Calu3 (cell line): ENCODE results near the gene TTLL4. TPM values are rescaled to one million over a fixed set of nuclear protein-coding genes. Genes with fewer than 3 reads are reported as not detected.

Experiments
- BruUV-seq: library from RNA; stranded (reverse); fragments of 400-500 nt; replicated peaks from 2 replicates; lab custom pipeline; 2021; lab: Mats Ljungman, UMichigan
- CTCF ChIA-PET: fragments of 300-600 bp; sonication (Branson Sonifier 250); formaldehyde crosslinking; loops from one replicate; lab custom pipeline; 2022; ENCODE audit warnings: antibody characterized with exemption; lab: Charles Lee
- DNase-seq: peaks from one replicate; pipeline ENCODE4 v3.0.0; 2022
- H3K27ac Mint-ChIP-seq: one replicate; pipeline ENCODE4 v1.8.0; 2022; ENCODE audit warnings: mixed read lengths; ENCODE audit not compliant: unreplicated experiment
- H3K27me3 Mint-ChIP-seq: one replicate; pipeline ENCODE4 v1.8.0; 2022; ENCODE audit warnings: mixed read lengths; ENCODE audit not compliant: unreplicated experiment
- H3K36me3 Mint-ChIP-seq: one replicate; pipeline ENCODE4 v1.8.0; 2022; ENCODE audit warnings: mild to moderate bottlenecking, moderate library complexity, mixed read lengths; ENCODE audit not compliant: insufficient read depth, unreplicated experiment
- H3K4me1 Mint-ChIP-seq: one replicate; pipeline ENCODE4 v1.8.0; 2022; ENCODE audit warnings: mild to moderate bottlenecking, low read depth, mixed read lengths; ENCODE audit not compliant: unreplicated experiment
- H3K4me3 Mint-ChIP-seq: one replicate; pipeline ENCODE4 v1.8.0; 2022; ENCODE audit warnings: mild to moderate bottlenecking, low read depth, moderate library complexity, mixed read lengths; ENCODE audit not compliant: unreplicated experiment
- H3K9me3 Mint-ChIP-seq: one replicate; pipeline ENCODE4 v1.8.0; 2022; ENCODE audit warnings: low read depth, mixed read lengths; ENCODE audit not compliant: unreplicated experiment
- CTCF ChIP-seq: fragments of 200-600 bp; IDR thresholded peaks from one replicate; pipeline ENCODE4 v1.8.0; 2022; ENCODE audit warnings: antibody characterized with exemption; ENCODE audit not compliant: unreplicated experiment
- intact Hi-C: fragments of 100-400 bp; cut with micrococcal nuclease; formaldehyde crosslinking; loops from one replicate; pipeline ENCODE4 v1.10.0; 2022; ENCODE audit not compliant: unreplicated experiment
- total RNA-seq: library from RNA; stranded (reverse); gene quantifications from 2 replicates; pipeline ENCODE4 v1.2.3, GENCODE V29; 2022

TTLL4 gene
- total RNA-seq, 1 experiment from 2014 or later, result 75.5 TPM

DNA sequence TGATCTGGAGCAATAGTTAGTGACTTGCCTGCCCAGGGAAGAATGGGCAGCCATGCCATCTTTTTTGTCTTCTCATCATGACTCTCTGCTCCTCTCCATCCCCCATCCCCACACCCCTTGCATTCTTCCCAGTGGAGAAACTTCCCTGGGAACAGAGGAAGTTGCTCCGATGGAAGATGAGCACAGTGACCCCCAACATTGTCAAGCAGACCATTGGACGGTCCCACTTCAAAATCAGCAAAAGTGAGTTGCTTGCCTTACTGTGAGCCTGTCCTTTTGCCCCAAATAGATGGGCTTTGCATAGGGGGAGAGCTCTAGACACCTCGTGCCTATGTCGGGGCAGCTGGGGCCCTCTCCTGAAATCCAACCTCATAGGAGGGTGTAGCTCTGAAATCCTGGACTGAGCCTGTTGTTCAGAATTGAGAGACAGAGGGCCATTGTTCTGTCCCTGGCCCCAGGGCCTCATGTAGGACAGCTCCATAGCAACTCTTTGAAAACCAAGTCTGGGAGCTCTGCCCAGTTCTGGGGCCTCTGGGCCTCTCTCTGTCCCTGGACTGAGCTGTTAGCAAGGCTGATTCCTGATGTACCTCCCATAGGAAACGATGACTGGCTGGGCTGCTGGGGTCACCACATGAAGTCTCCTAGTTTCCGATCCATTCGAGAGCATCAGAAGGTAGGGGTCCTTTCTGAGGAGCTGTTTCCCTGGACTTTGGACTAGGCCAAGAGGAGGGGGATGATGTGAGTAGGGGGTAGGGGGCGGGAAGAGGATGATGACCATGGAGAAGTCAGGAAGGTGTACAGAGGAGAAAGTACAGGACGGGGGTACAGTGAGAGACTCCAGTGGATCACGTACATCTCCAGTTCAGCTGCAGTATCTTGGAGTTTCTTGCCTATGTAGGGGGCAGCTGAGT, 35.2 kb downstream of the TTLL4 start:
- intact Hi-C loops, result loop anchor here (2.0 kb wide), 1 partner anchor 29 kb away; no protein-coding TSS in a partner anchor
- Mint-ChIP-seq H3K36me3 (peaks cover 42% of the 10 kb centered on the region), H3K4me1 (peaks cover 18% of the 10 kb centered on the region), H3K9me3 (no peaks in the 10 kb centered on the region), H3K27me3 (no peaks in the 10 kb centered on the region), H3K4me3 (peak overlapping the region; percentile 6), H3K27ac (peak overlapping the region; percentile 79)
- TF ChIP-seq CTCF, result no peak
- DNase-seq, result peak; percentile 65
- CTCF ChIA-PET, result interaction anchor here (0.6 to 2.0 kb wide), 6 partner anchors 14 to 814 kb away, joined by 3 to 7 read pairs (median 4); partner anchors contain the start of gene TTLL4
- no TSS peak for BruUV-seq

DNA sequence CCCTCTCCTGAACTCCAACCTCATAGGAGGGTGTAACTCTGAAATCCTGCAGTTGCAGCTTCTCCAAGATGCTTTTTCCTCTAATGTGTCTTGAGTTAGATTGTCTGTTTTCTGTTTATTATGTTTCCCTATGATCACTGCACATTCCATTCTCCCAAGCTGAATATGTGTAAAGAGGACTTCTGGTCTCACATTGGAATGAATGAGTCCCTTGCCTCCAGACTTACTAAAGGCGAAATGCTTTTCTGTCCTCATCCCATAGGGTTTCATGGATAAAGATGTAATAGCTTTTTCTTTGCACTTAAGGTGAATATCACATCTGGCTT, 35.8 kb downstream of the TTLL4 start:
- CTCF ChIA-PET, result interaction anchor here (0.6 to 2.0 kb wide), 2 partner anchors 15 to 47 kb away, joined by 4 to 7 read pairs; no protein-coding TSS in a partner anchor
- Mint-ChIP-seq H3K36me3 (peaks cover 43% of the 10 kb centered on the region), H3K4me3 (no peak overlapping the region), H3K9me3 (no peaks in the 10 kb centered on the region), H3K27ac (peak overlapping the region; percentile 79), H3K27me3 (no peaks in the 10 kb centered on the region), H3K4me1 (peaks cover 18% of the 10 kb centered on the region)
- no peak for DNase-seq
- intact Hi-C loops, result no loop called here
- TF ChIP-seq CTCF, result no peak
- no TSS peak for BruUV-seq

DNA sequence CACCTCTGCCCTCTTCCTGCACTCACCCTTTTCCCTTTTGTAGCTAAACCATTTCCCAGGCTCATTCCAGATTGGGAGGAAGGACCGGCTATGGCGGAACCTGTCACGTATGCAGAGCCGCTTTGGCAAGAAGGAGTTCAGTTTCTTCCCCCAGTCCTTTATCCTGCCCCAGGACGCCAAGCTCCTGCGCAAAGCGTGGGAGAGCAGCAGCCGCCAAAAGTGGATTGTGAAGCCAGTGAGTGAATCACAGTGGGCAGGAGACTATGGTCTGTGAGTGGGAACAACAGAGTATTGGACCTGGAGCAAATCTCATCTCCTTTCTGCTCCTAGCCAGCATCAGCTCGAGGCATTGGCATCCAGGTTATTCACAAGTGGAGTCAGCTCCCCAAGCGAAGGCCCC, 36.3 kb downstream of the TTLL4 start:
- Mint-ChIP-seq H3K4me3 (no peak overlapping the region), H3K27ac (no peak overlapping the region), H3K27me3 (no peaks in the 10 kb centered on the region), H3K36me3 (peaks cover 49% of the 10 kb centered on the region), H3K9me3 (no peaks in the 10 kb centered on the region), H3K4me1 (peaks cover 18% of the 10 kb centered on the region)
- no peak for DNase-seq
- CTCF ChIA-PET, result interaction anchor here (2.0 kb wide), 1 partner anchor 15 kb away, joined by 7 read pairs; no protein-coding TSS in a partner anchor
- no TSS peak for BruUV-seq
- no peak for TF ChIP-seq CTCF
- intact Hi-C loops, result no loop called here

DNA sequence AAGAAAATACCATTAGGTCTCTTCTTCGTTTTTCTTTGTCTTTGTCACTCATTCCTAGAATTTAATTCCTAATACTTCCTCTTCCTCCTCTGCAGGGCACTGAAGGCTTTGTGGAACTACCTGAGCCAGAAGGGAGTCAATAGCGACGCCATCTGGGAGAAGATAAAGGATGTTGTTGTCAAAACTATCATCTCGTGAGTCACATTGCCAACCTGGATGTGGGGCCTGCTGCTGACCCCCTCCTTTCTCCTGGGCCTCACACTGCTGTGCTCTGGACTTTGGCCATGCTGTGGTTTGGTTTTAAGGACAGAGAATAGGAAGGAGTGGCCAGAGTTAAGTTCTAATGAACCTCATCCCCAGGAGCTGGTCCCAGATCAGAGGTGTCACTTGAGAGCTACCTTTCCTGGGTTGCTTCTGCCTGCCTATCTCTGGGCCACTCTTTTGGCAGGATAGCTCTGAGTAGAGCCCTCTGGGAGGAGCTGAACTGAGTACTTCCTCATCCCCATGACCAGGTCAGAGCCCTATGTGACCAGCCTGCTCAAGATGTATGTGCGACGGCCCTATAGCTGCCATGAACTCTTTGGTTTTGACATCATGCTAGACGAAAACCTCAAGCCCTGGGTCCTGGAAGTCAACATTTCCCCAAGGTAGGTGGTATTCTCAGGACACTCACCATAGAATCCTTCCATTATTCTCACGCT, 38.3 kb downstream of the TTLL4 start:
- Mint-ChIP-seq H3K4me1 (peaks cover 18% of the 10 kb centered on the region), H3K9me3 (no peaks in the 10 kb centered on the region), H3K36me3 (peaks cover 48% of the 10 kb centered on the region), H3K27ac (no peak overlapping the region), H3K27me3 (no peaks in the 10 kb centered on the region), H3K4me3 (no peak overlapping the region)
- intact Hi-C loops, result no loop called here
- TF ChIP-seq CTCF, result no peak
- CTCF ChIA-PET, result interaction anchor here (0.6 kb wide), 1 partner anchor 12 kb away, joined by 4 read pairs; no protein-coding TSS in a partner anchor
- no peak for DNase-seq
- BruUV-seq, result no TSS peak
